Measurements from ENCODE around the gene NXN.

DNA sequence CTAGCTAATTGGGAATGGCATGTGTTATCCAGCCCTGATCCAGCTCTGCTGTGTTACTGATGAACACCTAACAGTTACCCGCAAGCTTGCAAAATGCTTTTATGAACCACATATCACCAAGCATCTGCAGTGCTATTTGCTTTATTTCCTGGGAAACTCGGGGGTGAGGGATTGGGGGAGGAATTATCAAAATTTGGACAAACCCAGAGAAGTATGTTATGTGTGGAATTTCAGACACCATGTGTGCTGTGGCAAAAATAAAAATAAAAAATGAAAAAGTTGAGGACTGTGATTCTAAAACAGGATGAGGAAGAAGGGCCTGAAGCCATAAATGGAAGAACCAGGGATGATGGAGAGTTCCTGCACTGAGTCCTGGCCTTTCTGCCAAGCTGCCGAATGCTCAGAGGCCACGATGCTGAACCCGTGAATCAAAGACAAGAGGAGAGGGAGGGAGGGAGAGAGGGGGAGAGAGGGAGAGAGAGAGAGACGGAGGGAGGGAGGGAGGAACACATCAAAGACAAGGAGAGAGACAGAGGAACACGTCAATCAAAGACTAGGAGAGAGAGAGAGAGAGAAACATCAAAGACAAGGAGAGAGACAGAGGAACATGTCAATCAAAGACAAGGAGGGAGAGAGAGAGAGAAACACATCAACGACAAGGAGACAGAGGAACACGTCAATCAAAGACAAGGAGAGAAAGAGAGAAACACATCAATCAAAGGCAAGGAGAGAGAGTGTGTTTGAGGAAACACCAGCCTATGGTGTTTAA, 107.6 kb downstream of the NXN start:
- TF ChIP-seq, protein P1, sequence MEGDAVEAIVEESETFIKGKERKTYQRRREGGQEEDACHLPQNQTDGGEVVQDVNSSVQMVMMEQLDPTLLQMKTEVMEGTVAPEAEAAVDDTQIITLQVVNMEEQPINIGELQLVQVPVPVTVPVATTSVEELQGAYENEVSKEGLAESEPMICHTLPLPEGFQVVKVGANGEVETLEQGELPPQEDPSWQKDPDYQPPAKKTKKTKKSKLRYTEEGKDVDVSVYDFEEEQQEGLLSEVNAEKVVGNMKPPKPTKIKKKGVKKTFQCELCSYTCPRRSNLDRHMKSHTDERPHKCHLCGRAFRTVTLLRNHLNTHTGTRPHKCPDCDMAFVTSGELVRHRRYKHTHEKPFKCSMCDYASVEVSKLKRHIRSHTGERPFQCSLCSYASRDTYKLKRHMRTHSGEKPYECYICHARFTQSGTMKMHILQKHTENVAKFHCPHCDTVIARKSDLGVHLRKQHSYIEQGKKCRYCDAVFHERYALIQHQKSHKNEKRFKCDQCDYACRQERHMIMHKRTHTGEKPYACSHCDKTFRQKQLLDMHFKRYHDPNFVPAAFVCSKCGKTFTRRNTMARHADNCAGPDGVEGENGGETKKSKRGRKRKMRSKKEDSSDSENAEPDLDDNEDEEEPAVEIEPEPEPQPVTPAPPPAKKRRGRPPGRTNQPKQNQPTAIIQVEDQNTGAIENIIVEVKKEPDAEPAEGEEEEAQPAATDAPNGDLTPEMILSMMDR (IDR thresholded peaks at IDR 0.05; ENCODE audit: low read depth, low read length, poor library complexity, severe bottlenecking), result no peak
- TF ChIP-seq EZH2phosphoT487 (IDR thresholded peaks at IDR 0.05; ENCODE audit: borderline replicate concordance, low read length), result no peak
